GM12878 (cell line): ENCODE measurements around the gene DNAJC28. TPM values are rescaled to one million over a fixed set of nuclear protein-coding genes. Genes with fewer than 3 reads are reported as not detected.

Experiments used
- ATAC-seq: fragments of 200-7000 bp; cut with Tn5 transposase; 3 replicates; pipeline ENCODE4 v1.9.1; 2020; ENCODE audit warnings: mild to moderate bottlenecking, moderate library complexity
- BruUV-seq: library from RNA; stranded (reverse); fragments of 400-500 nt; replicated peaks from 2 replicates; lab custom pipeline; 2021; lab: Mats Ljungman, UMichigan
- CTCF ChIA-PET: fragments of 300-600 bp; sonication (Branson Sonifier 250); formaldehyde crosslinking; extraction: SDS; loops from one replicate; lab custom pipeline; 2021; ENCODE audit warnings: inconsistent platforms; lab: Yijun Ruan, JAX
- POLR2A ChIA-PET: fragments of 350-600 bp; formaldehyde crosslinking; extraction: SDS; loops from one replicate; lab custom pipeline; 2021; ENCODE audit warnings: inconsistent platforms; lab: Charles Lee
- RAD21 ChIA-PET: fragments of 300-600 bp; sonication (Branson Sonifier 250); formaldehyde crosslinking; loops from one replicate; lab custom pipeline; 2023; ENCODE audit warnings: antibody characterized with exemption; ENCODE audit not compliant: unreplicated experiment; lab: Charles Lee
- SMC1A ChIA-PET: fragments of 300-600 bp; sonication (Branson Sonifier 250); formaldehyde crosslinking; loops from one replicate; lab custom pipeline; 2023; ENCODE audit not compliant: unreplicated experiment, uncharacterized antibody; lab: Charles Lee
- DNase-seq: peaks from one replicate; pipeline ENCODE4 v3.0.0-alpha.2; 2011; ENCODE audit warnings: low read depth, low spot score
- FAIRE-seq: peaks from 3 replicates; lab custom pipeline; 2011; peaks lifted over from hg19 to GRCh38; lab: Jason Lieb, UNC
- H2AFZ ChIP-seq: 2 replicates; pipeline ENCODE4 v1.6.0; 2011; ENCODE audit warnings: low read depth, low read length, control low read depth; ENCODE audit not compliant: control insufficient read depth
- H3K27ac ChIP-seq: 2 replicates; pipeline ENCODE4 v1.5.1; 2011; ENCODE audit warnings: control low read depth; ENCODE audit not compliant: control insufficient read depth, insufficient read depth
- H3K27me3 ChIP-seq, 2 experiments: replicated peaks in 1 of 2; 2 replicates each; pipeline versions ENCODE4 v1.6.0 to v1.6.1; 2011; ENCODE audit warnings: low read length in 1 of 2; ENCODE audit not compliant: control insufficient read depth in 2 of 2, insufficient read depth in 2 of 2
- H3K36me3 ChIP-seq, 2 experiments: 2 replicates each; pipeline ENCODE4 v1.5.1; 2011; ENCODE audit warnings: low read length in 1 of 2; ENCODE audit not compliant: control insufficient read depth in 2 of 2, insufficient read depth in 2 of 2
- H3K4me1 ChIP-seq: 2 replicates; pipeline ENCODE4 v1.6.1; 2011; ENCODE audit warnings: mild to moderate bottlenecking, low read length, moderate library complexity, mixed read lengths; ENCODE audit not compliant: control insufficient read depth, insufficient read depth
- H3K4me2 ChIP-seq: 2 replicates; pipeline ENCODE4 v1.6.0; 2011; ENCODE audit warnings: control low read depth; ENCODE audit not compliant: control insufficient read depth, insufficient read depth
- H3K4me3 ChIP-seq: fragments of 200-600 bp; sonication (generic); 2 replicates; pipeline ENCODE4 v1.5.1; 2016
- H3K79me2 ChIP-seq: 2 replicates; pipeline ENCODE4 v1.6.0; 2011; ENCODE audit warnings: low read length; ENCODE audit not compliant: control insufficient read depth, insufficient read depth
- H3K9ac ChIP-seq: 2 replicates; pipeline ENCODE4 v1.8.0; 2011; ENCODE audit warnings: low read length, control low read depth, mixed read lengths; ENCODE audit not compliant: control insufficient read depth, insufficient read depth
- H3K9me3 ChIP-seq: replicated peaks from 3 replicates; pipeline ENCODE4 v1.5.1; 2011; ENCODE audit warnings: mild to moderate bottlenecking, low read length; ENCODE audit not compliant: control insufficient read depth, insufficient read depth
- H4K20me1 ChIP-seq: 2 replicates; pipeline ENCODE4 v1.6.0; 2011; ENCODE audit not compliant: control insufficient read depth, insufficient read depth
- ATF2 ChIP-seq: IDR thresholded peaks from 2 replicates; pipeline ENCODE4 v1.6.1; 2012; ENCODE audit warnings: low read length, inconsistent platforms
- IRF5 ChIP-seq: fragments of 450-650 bp; IDR thresholded peaks from 2 replicates; pipeline ENCODE4 v1.6.1; 2017; ENCODE audit warnings: borderline replicate concordance
- JUND ChIP-seq: IDR thresholded peaks from 2 replicates; pipeline ENCODE4 v1.6.1; 2012; ENCODE audit warnings: low read depth, mild to moderate bottlenecking, low read length, improper control_type of control experiment, moderate library complexity
- KDM1A ChIP-seq: fragments of 200-600 bp; sonication (generic); IDR thresholded peaks from 2 replicates; pipeline ENCODE4 v1.6.1; 2016; ENCODE audit warnings: borderline replicate concordance
- KLF5 ChIP-seq: fragments of 450-650 bp; IDR thresholded peaks from 2 replicates; pipeline ENCODE4 v1.6.1; 2014; ENCODE audit warnings: mild to moderate bottlenecking; ENCODE audit not compliant: partially characterized antibody
- MEF2B ChIP-seq: fragments of 450-650 bp; IDR thresholded peaks from 2 replicates; pipeline ENCODE4 v1.6.1; 2018; ENCODE audit warnings: mild to moderate bottlenecking, moderate library complexity; ENCODE audit not compliant: partially characterized antibody, poor library complexity, severe bottlenecking
- NKRF ChIP-seq: fragments of 450-650 bp; conservative IDR thresholded peaks from 2 replicates; pipeline ENCODE4 v1.6.1; 2017; ENCODE audit warnings: mild to moderate bottlenecking, moderate library complexity
- STAT3 ChIP-seq: IDR thresholded peaks from 2 replicates; pipeline ENCODE4 v1.6.1; 2011; ENCODE audit warnings: low read depth, low read length, improper control_type of control experiment
- SUPT20H ChIP-seq: IDR thresholded peaks from 2 replicates; pipeline ENCODE4 v1.6.1; 2011; ENCODE audit warnings: low read depth, mild to moderate bottlenecking, low read length, moderate library complexity, borderline replicate concordance; ENCODE audit not compliant: control insufficient read depth
- TARDBP ChIP-seq: IDR thresholded peaks from 2 replicates; pipeline ENCODE4 v1.6.1; 2016; ENCODE audit warnings: borderline replicate concordance
- ZBED1 ChIP-seq: IDR thresholded peaks from 2 replicates; pipeline ENCODE4 v1.6.1; 2016; ENCODE audit warnings: borderline replicate concordance
- ZBTB11 ChIP-seq: fragments of 450-650 bp; formaldehyde crosslinking; IDR thresholded peaks from 2 replicates; pipeline ENCODE4 v1.5.0; 2022; ENCODE audit warnings: mild to moderate bottlenecking, missing genetic modification characterization
- ZNF274 ChIP-seq: IDR thresholded peaks from one replicate; pipeline ENCODE4 v1.8.0; 2011; ENCODE audit not compliant: insufficient read length, insufficient read depth
- WGBS: methylation state at CpG from one replicate; pipeline ENCODE4 v1.1.6; 2016; ENCODE audit warnings: low lambda C conversion rate; ENCODE audit not compliant: insufficient replicate concordance, insufficient coverage; ENCODE audit errors: missing lambda C conversion rate; 5-methylcytosine and 5-hydroxymethylcytosine counted together
- in situ Hi-C: fragments of 300-500 bp; cut with MboI; formaldehyde crosslinking; loops from 9 replicates; pipeline ENCODE4 v1.14.3; 2018; ENCODE audit warnings: mixed read lengths
- intact Hi-C: fragments of 100-400 bp; cut with micrococcal nuclease; formaldehyde crosslinking; loops from one replicate; pipeline ENCODE4 v1.14.2; 2022; ENCODE audit not compliant: unreplicated experiment
- polyA plus RNA-seq, 11 experiments: library from polyadenylated mRNA; depleted of rRNA in 4 of 11; unstranded in 6 of 11; stranded (reverse) in 5 of 11; fragments of >200 nt; fragmentation: Nextera tagmentation in 4 of 11; fragmentation: Illumina TruSeq in 1 of 11; extraction: Ambion mirVana in 4 of 11; extraction: Trizol in 1 of 11; gene quantifications; 1 replicate in 1 of 11; 2 replicates in 10 of 11; pipeline versions ENCODE4 v1.2.1 to v1.2.3, GENCODE V29; 2011 to 2016; ENCODE audit warnings: inconsistent platforms in 2 of 11, missing spikeins in 2 of 11, low read depth in 1 of 11
- total RNA-seq, 4 experiments: library from RNA; depleted of rRNA in 3 of 4; stranded (reverse); fragments of >200 nt in 3 of 4; fragmentation: Illumina TruSeq in 1 of 4; extraction: Trizol in 1 of 4; gene quantifications; 2 replicates each; pipeline versions ENCODE4 v1.2.1 to v1.2.3, GENCODE V29; 2013 to 2021

Gene DNAJC28
- total and polyA plus RNA-seq, 10 of the 15 experiments (the other 5 are each of a cell fraction or from before 2014, with no cell fraction given): 0.26 to 0.77 (median 0.54) TPM

GRCh38 chr21:33541105-33541711, 49.7 kb upstream of the DNAJC28 start:
- H3K27me3 ChIP-seq: no peaks in the 10 kb centered on the region
- intact Hi-C loops: loop anchor here (5.0 to 10.0 kb wide), 5 partner anchors 46 to 769 kb away; partner anchors contain the start of genes DONSON, IFNGR2 and PAXBP1
- RAD21 ChIA-PET: interaction anchor here (0.6 to 1.5 kb wide), 2 partner anchors 62 to 65 kb away, joined by 3 read pairs; no protein-coding TSS in a partner anchor
- in situ Hi-C loops: no loop called here
- 0 out of 3 replicates have a peak, but pooled peaks have one; percentile 5 for ATAC-seq
- H2AFZ ChIP-seq: peak overlapping the region; percentile 21
- H3K4me3 ChIP-seq: peak overlapping the region; percentile 96
- BruUV-seq: no TSS peak
- POLR2A ChIA-PET: interaction anchor here (0.9 to 2.3 kb wide), 3 partner anchors 23 to 61 kb away, joined by 3 to 7 read pairs (median 7); partner anchors contain the start of genes DNAJC28 and TMEM50B
- no peak for FAIRE-seq
- CTCF ChIA-PET: interaction anchor here (0.9 to 2.5 kb wide), 4 partner anchors 16 to 65 kb away, joined by 3 to 15 read pairs (median 6); partner anchors contain the start of gene DONSON
- peak overlapping the region; percentile 100 for H3K9ac ChIP-seq
- H3K79me2 ChIP-seq: peaks cover 68% of the 10 kb centered on the region
- H3K36me3 ChIP-seq: peaks cover 2 to 21% of the 10 kb centered on the region in 2 experiments; a peak in 3 of 4 replicates
- WGBS: 14% methylated on average over 19 of the region's 19 CpGs
- H3K4me2 ChIP-seq: peak overlapping the region; percentile 56
- H3K4me1 ChIP-seq: no peaks in the 10 kb centered on the region
- SMC1A ChIA-PET: interaction anchor here (0.8 to 1.8 kb wide), 3 partner anchors 59 to 62 kb away, joined by 3 to 6 read pairs (median 4); partner anchors contain the start of gene TMEM50B
- peaks cover 2% of the 10 kb centered on the region; the same call in 1 of the 2 replicates for H4K20me1 ChIP-seq
- H3K27ac ChIP-seq: peak overlapping the region; percentile 100
- DNase-seq: peak; percentile 13
- no peaks in the 10 kb centered on the region for H3K9me3 ChIP-seq
- TF ChIP-seq SUPT20H (no peak), NKRF (0 out of 2 replicates have a peak, but pooled peaks have one; percentile 10), ZNF274 (no peak), ATF2 (no peak), JUND (no peak), ZBTB11 (CRISPR knock-in tag) (no peak), MEF2B (no peak), IRF5 (no peak), KLF5 (no peak), KDM1A (no peak), STAT3 (no peak), TARDBP (no peak), ZBED1 (no peak)
